Left forelimb (tissue), 1 donor: ENCODE measurements around the gene CNTN5.
"Not testable (repeated sequence)": the region's sequence is repeated elsewhere in the genome, so short reads cannot be mapped to it uniquely, and the experiment has no call there.

Source experiments
- DNase-seq: peaks from one replicate; pipeline ENCODE4 v3.0.0-alpha.2; 2018; ENCODE audit warnings: low spot score

Gene CNTN5

DNA sequence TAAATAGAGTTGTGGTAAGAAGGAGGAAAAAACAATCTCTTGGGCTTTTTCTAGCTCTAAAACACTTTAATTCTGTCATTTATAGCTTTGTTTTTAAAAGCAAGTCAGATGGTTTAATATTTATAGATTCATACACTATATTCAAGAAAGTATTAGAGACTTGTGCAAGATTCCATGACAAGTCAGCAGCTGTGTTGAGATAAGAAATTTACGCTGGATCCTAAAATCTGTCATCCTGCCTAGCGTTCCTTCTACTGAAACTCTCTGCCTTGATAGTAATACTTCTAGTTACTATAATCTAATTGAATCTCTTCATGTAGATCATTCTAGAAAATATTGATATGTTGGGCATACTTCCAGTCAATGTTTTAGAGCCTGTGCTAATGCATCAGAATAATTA is 721.8 kb downstream of the CNTN5 start:
- no peak for DNase-seq

DNA sequence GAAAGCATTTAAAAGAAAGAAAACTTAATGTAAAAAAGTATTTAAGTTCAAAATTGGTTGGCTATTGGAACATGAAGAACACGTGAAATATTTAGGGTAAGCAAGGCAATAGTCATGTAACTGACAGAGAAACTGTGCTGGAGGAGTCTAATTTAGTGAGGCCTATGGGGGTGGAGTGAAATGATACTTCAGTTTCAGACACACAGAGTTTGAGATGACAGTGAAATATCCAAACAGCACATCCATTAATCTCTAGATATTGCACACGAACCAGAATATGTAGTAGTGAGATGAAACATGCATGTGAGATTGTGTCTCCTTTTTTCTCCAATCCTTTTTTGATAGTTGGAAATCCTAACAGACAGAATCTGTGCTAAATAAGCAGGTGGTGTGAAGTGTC is 739.0 kb downstream of the CNTN5 start:
- DNase-seq: no peak

DNA sequence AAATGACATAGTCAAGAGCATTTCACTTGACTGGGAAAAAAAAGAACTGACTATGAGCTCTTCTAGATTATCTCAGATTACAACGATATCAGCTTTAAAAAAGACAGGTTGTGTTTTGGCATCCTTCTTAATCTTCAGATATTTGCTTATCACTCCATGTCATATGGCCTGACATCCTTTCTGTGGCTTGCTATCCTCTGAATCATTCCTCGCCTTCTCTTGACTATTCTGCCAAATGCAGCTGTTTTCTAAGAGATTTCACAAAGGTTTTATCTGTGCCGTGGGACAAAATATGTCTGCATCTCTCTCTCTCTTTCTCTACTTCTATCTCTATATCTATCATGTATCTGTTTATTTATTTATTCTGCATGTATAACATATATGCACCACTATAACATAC is 746.1 kb downstream of the CNTN5 start:
- no peak for DNase-seq

DNA sequence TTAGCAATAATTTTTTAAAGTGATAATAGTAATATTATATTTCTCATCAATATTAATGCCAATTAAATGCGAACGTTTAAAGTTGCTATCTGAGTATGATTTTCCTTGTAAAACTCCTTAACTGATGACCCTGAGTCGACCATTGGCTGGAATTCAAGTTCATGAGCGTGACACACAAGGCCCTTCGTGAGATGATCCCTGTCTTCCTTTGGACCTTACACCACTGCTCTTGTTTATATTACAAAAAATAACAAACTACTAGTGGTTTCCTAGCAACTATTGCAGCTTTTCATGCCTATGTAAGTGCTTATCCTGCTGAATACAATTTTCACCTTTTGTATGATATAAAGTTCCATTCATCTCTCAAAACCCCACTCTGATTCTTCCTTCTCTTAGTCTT is 752.9 kb downstream of the CNTN5 start:
- DNase-seq: no peak

DNA sequence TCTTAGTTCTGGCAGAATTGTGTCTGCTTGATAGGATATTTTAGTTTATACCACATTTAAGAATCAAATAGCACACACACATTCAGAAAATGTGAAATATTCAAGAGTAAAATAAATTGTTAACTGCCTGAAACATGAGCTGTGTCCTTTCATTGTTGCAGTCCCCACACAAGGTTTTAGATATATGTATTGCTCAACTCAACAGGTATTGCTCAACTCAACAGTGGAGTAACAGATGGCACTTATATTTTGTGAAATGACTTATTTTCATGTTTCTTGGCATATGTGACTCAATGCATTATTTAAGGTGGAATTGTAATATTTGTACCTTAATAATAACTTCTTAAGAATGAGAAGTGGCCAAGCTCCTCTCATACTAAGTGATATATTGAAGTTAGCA is 760.3 kb downstream of the CNTN5 start:
- DNase-seq: no peak

DNA sequence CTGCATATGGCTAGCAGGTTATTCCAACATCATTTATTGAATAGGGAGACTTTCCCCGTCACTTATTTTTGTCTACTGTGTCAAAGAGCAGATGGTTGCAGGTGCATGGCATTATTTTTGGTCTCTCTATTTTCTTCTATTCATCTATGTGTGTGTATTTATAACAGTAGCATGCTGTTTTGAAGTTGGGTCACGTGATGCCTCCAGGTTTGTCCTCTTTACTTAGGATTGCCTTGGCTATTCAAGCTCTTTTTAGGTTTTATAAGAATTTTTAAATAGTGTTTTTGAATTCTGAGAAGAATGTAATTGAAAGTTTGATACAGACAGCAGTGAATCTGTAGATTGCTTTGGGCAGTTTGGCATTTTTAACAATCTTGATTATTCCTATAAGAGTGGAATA is 770.6 kb downstream of the CNTN5 start:
- no peak for DNase-seq

DNA sequence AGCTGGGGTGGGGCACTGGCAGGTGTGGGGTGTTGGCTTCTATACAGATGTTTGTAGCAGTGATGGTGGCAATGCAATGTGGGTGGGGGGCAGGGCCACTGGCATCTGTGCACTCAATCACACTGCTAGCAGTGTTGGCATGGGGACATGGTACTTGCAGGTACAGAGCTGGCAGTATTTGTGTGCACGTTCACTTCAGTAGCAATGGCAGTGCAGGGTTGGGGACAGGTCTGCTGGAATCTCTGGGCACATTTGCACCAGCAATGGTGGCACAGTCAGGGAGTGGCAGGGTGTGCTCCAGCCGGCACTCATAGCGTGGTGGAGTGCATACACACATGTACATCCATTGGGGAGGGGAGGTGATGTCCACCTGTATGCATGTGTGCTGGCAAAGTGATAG is 775.2 kb downstream of the CNTN5 start:
- DNase-seq: no peak

DNA sequence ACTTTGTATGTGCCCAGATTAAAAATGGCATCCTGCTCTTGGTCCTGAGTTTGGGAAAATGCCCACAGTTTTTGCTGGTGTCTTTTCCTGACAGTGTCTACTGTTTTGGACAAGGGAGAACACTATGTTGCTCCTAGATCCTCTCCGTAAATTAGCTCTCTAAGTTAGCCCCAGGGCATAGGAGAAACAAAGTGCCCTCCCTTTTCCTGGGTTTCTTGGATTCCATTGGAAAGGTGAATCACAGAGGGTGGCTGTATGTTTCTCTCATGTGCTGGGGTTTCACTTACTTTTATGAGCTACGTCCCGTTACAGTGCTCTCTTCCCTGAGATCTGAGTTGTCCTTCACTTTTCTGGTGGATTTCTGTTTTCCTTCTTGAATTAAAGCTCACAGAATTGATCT is 782.8 kb downstream of the CNTN5 start:
- DNase-seq: no peak

DNA sequence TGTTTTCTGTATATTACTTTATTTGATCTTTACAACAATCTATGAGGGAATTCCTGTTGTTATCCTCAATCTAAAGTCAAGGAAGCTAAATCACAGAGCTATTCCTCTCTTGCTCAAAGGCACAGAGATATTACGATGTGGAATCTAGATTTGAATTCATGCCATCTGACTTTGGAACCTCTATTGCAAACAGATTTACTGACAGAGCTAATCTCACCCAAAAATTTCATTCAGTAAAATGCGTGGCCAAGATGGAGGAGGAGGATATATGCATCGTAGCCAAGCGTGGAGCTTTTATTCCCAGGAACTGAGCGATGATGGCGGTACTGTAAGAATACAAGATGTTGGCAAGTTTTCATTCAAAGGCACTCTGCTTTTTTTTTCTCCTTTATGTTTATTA is 791.8 kb downstream of the CNTN5 start:
- DNase-seq: no peak

DNA sequence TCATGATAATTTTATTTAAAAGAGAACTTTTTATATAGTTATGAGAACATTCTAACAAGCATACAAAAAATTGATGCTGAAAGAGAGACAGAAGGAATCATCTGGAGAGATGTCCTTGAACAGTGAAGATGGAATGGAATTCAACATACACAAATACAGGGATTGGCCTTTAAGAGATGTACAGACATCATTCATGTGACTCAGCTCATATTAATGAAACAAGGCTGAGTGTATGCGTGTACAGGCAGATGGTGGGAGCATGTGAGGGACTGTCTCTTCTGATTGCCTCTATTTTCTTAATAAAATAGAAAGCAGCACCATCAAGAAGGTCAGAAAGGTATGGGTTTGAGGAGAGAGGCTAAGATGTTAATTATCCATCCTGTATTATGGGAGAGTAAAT is 793.3 kb downstream of the CNTN5 start:
- no peak for DNase-seq

DNA sequence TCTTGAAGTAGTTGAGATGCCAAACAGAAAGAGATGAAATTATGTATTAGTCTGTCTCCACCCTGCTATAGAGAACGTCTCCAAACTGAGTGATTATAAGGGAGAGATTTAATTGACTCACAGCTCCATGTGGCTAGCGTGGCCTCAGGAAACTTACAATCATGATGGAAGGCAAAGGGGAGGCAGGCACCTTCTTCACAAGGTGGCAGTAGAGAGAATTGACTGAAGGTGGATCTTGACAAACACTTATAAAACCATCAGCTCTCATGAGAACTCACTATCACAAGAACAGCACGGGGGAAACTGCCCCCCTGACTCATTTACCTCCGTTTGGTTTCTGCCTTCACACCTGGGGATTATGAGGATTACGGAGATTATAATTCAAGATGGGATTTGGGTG is 794.0 kb downstream of the CNTN5 start:
- DNase-seq: no peak

DNA sequence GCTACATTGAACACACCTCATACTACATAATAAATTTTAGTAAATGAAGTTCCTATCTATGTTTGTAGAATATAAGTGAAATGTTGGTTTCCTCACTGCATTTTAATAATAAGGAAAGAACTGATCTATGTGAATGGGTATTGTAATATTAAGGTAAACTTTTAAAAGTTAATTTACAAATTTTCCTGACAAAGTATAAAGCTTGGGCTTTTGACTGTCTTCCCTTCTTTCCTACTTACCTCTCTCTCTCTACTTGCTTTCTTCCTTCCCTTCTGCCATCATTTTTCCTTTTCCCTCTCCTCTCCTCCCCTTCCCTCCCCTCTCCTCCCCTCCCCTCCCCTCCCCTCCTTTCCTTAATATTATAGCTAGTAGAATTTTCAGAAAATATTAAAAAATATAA is 798.2 kb downstream of the CNTN5 start:
- no peak for DNase-seq

DNA sequence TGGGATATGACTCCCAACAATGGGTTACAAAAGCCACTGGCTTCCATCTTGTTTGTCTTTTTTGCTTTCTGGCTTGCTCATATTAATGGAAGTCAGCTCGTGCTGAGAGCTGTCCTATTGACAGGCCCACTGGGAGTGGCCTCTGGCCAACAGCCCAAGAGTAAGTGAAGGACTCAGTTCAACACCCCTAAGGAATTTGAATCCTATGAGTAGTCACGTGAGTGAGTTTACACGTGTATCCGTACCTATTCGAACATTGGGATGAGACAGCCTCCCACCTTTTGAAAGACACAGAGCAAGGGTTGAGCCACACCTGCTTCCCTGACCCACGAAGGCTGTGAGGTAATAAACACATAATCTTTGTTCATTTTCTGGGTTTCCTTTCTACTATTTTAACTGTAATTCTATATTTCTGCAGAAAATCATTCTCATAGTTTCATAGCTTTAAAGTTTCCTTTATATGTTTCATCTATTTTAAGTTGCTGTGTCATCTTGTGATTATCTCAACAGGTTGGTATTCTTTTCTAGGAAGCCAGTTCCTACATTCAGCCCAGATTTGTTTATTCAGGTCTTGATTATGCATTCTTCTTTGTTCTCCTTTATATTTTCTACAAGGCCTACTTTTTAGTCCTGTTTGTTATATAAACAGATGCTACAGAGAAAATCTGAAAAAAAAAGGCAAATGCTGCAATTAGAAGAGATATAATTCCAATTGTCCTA is 802.3 kb downstream of the CNTN5 start:
- DNase-seq: no peak

DNA sequence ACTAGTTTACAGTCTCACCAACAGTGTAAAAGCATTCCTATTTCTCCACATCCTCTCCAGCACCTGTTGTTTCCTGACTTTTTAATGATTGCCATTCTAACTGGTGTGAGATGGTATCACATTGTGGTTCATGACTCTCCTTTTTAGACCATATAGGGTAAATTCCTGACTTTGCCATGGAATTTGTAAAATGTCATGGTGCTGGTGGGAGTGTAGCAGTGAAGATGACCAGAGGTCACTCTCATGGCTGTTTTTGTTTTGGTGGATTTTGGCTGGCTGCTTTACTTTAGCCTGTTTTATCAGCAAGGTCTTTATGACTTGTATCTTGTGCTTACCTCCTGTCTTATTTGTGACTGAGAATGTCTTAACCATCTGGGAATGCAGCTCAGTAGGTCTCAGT is 816.0 kb downstream of the CNTN5 start:
- DNase-seq: not testable (repeated sequence)

DNA sequence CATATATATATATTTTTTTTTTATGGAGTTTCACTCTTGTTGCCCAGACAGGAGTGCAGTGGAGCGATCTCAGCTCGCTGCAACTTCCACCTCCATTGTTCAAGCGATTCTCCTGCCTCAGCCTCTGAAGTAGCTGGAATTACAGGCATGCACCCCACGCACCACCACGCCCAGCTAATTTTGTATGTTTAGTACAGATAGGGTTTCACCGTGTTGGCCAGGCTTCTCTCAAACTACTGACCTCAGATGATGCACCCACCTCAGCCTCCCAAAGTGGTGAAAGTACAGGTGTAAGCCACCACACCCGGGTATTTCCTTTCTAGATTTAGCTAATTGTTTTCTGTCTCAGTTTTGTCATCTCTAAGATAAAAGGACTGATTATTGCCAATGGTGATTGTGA is 821.1 kb downstream of the CNTN5 start:
- no peak for DNase-seq

DNA sequence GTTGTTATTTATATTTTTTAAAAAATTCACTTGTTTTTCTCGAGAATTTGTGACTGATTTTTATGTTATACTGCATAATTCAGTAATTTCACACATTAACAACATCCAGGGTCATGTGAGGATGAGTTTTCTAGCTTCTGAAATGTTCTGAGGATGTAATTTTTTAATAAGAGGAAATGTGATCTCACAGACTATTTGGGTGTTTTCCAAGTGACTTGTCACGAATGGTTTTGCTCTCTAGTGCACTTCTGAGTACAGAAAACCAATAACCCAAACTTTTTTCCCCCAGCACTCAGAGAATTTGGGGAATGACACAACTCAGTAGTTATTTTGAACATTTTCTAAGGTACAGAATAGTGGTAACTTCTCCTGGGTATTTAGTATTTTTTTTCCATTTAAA is 845.2 kb downstream of the CNTN5 start:
- DNase-seq: no peak

DNA sequence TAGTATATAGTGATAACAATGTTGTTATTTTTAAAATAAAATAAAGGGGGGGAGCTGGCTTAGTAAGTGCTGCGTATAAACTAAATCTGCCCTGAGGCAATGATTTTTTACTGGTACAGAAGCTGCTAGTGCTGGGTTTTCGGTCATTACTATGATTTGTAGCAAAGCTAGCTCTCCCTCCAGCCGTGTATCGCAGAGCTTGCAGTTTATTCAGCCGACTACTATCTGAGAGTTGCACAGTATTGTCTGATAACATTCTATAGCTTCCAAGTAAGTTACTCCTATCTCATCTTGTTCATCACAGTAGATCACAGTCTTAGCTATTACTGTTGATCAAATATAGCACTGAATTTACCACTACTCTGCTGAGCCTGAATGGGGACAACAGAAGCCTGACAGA is 860.9 kb downstream of the CNTN5 start:
- no peak for DNase-seq

DNA sequence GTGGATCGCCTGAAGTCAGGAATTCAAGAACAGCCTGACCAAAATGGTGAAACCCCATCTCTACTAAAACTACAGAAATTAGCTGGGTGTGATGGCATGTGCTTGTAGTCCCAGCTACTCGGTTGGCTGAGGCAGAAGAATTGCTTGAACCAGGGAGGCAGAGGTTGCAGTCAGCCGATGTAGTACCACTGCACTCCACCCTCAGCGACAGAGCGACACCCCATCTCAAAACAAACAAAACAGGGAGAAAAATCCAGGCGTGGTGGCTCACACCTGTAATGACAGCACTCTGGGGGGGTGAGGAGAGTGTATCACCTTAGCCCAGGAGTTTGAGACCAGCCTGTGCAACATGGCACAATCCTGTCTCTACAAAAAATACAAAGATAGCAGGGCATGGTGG is 864.0 kb downstream of the CNTN5 start:
- DNase-seq: no peak

DNA sequence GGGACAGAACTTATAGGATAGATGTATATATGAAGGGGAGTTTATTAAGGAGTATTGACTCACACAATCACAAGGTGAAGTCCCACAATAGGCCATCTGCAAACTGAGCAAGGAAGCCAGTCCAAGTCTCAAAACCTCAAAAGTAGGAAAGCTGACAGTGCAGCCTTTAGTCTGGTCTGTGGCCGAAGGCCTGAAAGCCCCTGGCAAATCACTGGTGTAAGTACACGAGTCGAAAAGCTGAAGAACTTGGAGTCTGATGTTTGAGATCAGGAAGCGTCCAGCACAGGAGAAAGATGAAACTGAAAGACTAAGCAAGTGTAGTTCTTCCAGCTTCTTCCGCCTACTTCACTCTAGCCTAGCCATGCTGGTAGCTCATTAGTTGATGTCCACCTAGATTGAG is 866.7 kb downstream of the CNTN5 start:
- DNase-seq: no peak

DNA sequence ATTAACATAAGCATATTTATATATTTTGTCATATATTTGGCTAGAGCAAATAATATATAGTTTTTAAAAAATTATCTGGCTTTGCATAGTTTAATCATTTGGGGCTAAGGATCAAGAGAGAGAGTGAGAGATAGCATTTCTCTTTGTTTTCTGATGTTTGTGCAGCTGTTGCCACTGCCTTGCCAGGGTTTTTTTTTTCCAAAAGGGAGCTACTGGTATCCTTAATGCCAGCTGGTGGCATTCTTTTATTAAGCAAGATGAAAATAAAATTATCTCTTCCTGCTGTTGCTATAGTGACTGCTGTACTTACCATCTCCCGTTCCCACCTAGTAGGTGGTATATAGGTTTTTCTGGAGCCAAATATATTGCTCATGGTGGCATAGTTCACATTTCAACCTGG is 873.1 kb downstream of the CNTN5 start:
- DNase-seq: no peak

DNA sequence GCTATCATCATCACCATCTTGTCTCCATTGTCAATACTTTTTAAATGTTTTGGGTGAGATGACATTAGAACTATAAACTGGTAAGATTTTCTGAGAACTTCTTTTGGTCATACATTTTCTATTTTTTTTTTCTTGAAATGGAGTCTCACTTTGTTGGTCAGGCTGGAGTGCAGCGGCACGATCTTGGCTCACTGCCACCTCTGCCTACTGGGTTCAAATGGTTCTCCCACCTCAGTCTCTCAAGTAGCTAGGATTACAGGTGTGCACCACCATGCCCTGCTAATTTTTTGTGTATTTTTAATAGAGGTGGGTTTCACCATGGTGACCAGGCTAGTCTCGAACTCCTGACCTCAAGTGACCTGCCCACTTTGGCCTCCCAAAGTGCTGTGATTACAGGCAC is 880.4 kb downstream of the CNTN5 start:
- no peak for DNase-seq

DNA sequence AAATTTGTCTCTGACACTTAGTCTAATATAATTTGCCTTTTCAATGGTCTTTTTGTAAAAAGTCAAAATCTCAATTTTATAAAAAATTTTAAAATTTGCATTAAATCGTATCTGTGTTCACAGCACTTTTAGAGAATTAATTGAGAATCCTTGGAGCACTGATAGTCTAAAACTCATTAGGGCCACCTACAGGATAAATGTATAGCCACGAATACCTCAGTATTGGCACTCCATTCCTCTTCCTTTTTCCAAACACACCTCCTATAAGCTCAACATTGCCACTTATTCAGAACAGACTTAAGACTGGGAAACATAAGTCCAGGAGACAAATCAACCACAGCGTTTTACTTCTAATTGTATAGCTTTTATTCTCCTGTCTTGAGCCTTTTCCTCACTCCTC is 890.4 kb downstream of the CNTN5 start:
- DNase-seq: no peak

DNA sequence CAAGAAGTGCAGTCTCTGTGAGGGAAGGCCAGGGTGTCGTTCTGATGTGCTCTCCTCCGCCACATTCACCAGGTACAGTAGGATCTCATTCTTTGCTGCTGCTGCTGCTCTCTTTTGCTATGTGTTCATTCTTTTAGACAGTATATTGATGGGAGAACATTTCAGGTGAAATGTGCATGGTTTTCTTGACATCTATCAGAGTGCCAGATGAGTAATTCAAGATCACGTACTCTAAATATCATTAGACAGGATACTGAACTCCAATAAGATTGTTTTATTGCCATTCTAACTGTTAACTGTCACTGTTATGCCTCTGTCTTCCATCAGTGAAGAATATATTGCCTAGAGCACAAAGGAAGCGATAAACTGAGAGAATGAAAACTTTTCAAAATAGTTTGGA is 895.3 kb downstream of the CNTN5 start:
- no peak for DNase-seq

DNA sequence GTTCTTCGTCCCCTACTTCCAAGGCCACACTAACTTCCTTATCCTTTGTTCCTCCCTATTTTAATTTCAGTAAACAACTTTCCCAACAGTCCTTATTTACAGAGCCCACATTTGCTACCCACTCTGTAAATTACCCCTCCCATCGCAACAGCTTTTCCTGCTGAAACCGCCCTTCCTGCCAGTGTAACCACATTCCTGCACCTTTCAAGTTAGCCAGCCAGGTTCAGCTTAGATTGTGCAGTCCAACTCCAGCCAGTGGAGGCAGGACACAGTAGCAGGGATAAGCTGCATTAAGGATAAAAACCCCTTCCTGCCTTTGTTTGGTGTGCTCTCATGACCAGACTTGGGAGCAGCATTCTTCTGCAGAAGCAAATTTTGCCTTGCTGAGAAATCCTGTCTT is 898.0 kb downstream of the CNTN5 start:
- DNase-seq: no peak

DNA sequence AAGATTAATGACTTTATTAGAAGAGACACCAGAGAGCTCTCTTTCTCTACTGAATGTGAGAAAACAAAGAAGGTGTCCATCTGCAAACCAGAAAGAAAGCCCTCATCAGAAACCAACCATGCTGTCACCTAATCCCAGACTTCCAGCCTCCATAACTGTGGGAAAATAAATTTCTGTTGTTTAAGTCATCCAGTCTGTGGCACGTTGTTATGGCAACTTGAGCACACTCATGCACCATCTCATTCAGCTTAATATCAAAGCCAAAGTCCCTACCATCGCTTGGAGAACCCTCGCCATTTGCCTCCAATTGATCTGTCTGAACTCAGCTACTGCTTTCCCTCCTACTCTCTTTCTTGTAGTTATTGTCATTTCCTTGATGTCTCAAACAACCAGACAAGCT is 900.2 kb downstream of the CNTN5 start:
- DNase-seq: no peak
